ENCODE measurements around the gene CSAD. TPM values are rescaled to one million over a fixed set of nuclear protein-coding genes. Genes with fewer than 3 reads are reported as not detected.

Gene CSAD
- polyA plus RNA-seq, 4 donors: 32.9 to 117 (median 70.5) TPM

- DNase-seq (ENCODE audit: low read depth in 4 of 4, low spot score in 3 of 4): no peak
Measured at GRCh38 chr12:53200458-53201176, 19.9 kb upstream of the CSAD start.

- no peak for DNase-seq (ENCODE audit: low read depth in 4 of 4, low spot score in 3 of 4)
Measured at GRCh38 chr12:53200107-53200457, 19.4 kb upstream of the CSAD start.

DNA sequence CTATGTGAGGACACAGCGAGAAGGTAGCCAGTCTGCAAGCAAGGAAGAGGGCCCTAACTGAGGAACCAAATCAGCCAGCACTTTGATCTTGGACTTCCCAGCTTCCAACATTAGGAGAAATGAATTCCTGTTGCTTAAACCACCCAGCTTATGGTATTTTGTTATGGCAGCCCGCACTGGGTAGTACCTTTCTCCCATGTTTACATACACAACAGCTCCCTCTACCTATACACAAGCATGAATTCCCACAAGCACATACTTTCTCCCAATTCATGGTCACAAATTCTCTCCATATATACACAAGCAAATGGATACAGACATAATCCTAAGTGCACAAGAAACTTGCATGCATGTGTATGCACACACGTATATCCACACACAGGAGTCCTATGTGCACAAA lies 19.0 kb upstream of the CSAD start:
- DNase-seq (ENCODE audit: low read depth in 4 of 4, low spot score in 3 of 4): no peak

DNA sequence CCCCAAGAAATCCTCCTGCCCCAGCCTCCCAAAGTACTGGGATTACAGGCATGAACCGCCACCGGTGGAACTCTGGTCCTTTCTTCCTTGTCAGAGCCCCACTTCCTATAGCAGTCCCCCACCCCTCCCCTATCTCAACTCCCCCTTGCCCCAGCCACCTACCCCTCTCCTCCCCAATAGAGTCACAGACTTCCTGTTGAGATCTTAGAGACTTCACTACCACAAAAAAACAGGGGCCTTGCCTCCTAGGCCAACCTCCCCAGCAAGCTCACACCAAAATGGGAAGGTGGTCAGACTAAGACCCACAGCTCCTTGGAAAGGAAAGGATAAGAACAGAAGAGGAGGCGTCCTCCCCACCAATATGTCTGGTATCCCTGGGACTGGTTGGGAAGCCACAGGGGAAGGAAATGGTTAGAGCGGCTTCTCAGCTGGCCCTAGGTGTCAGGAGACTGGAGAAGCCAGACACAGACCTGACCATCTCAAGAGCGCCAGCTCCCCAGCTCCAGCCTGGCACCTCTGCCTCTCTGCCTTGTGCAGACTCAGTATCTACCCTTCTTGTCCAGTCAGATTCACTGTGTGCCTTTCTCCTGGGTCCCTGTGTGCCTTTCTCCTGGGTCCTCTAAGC lies 17.9 kb upstream of the CSAD start:
- no peak for DNase-seq (ENCODE audit: low read depth in 4 of 4, low spot score in 3 of 4)

GRCh38 chr12:53197011-53197640 lies 16.4 kb upstream of the CSAD start:
- DNase-seq (ENCODE audit: low read depth in 4 of 4, low spot score in 3 of 4): no peak

DNA sequence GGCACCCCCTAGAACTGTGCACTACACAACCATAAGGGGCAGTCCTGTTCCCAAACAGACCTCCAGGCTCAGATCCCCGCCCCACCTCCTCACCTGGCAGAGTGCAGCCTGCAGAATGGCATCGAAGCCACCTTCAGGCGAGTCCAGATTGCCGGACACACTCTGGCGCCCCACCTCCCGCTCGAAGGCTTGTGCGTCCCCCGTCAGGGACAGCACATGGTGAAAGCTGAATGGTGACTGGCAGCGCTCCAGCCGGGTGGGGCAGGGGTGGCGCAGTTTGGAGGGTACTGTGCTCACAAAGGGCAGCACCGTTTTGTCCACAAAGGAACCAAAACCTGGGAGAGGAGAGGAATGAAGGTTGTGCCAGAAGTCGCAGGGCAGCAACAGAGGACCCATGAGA lies 15.8 kb upstream of the CSAD start:
- DNase-seq (ENCODE audit: low read depth in 4 of 4, low spot score in 3 of 4): no peak

GRCh38 chr12:53195516-53196420 lies 15.0 kb upstream of the CSAD start:
- no peak for DNase-seq (ENCODE audit: low read depth in 4 of 4, low spot score in 3 of 4)

DNA sequence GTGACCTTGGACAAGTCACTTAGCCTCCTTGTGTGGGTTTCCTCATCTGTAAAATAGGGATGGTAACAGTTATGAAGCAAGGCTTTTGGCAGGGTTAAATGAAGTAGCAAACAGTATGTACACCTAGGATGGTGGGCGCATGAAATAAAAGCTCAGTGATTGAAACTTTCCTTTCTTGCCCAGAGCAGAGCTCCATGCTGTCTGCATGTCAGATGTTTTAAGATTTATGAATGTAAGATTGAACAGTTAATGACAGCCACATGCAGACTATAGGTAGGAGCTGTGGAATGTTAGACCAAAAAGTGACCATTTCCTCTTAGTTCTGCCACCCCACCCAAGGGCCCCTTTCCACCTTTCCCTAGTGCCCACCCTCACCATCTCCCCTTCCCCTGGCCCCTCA lies 14.2 kb upstream of the CSAD start:
- no peak for DNase-seq (ENCODE audit: low read depth in 4 of 4, low spot score in 3 of 4)

- no peak for DNase-seq (ENCODE audit: low read depth in 4 of 4, low spot score in 3 of 4)
Measured at GRCh38 chr12:53193985-53194716, 13.4 kb upstream of the CSAD start.

GRCh38 chr12:53193040-53193439 lies 12.3 kb upstream of the CSAD start:
- no peak for DNase-seq (ENCODE audit: low read depth in 4 of 4, low spot score in 3 of 4)

GRCh38 chr12:53192531-53193021 lies 11.9 kb upstream of the CSAD start:
- no peak for DNase-seq (ENCODE audit: low read depth in 4 of 4, low spot score in 3 of 4)

DNA sequence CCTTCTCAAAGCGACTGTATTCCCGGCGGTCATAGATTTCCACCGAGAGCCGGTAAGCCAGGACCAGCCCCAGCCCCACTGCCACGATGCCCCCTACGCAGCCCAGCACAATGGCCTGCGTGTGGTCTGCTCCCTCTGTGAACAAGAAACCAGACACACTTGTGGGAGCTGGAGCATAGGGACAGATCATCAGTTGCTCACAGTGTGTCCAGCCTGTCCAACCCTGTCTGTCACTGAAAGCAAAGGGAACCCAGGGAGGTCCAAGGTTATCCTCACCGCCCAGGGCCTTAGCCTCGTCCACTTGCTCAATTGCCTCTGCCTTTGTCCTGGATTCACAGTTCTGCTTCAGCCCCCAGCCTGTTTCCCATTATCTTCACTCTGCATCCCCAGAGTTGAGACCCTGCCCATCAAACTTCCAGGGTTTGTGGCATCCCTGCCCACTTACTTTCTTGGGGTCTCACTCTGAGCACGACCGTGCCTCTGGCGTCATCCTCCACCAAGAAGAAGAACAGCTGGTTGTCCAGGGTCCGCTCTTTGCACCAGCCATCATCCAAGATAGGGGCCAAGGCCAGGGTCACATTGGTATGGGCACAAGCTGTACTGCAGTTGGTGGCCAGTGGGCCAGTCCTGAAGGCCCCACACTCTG lies 11.3 kb upstream of the CSAD start:
- DNase-seq (ENCODE audit: low read depth in 4 of 4, low spot score in 3 of 4): no peak

GRCh38 chr12:53191096-53191884 lies 10.6 kb upstream of the CSAD start:
- no peak for DNase-seq (ENCODE audit: low read depth in 4 of 4, low spot score in 3 of 4)

GRCh38 chr12:53190108-53190729 lies 9.5 kb upstream of the CSAD start:
- DNase-seq (ENCODE audit: low read depth in 4 of 4, low spot score in 3 of 4): no peak

GRCh38 chr12:53187145-53187899 lies 6.6 kb upstream of the CSAD start:
- DNase-seq (ENCODE audit: low read depth in 4 of 4, low spot score in 3 of 4): no peak

- DNase-seq (ENCODE audit: low read depth in 4 of 4, low spot score in 3 of 4): no peak
Measured at GRCh38 chr12:53186745-53187144, 6.0 kb upstream of the CSAD start.

DNA sequence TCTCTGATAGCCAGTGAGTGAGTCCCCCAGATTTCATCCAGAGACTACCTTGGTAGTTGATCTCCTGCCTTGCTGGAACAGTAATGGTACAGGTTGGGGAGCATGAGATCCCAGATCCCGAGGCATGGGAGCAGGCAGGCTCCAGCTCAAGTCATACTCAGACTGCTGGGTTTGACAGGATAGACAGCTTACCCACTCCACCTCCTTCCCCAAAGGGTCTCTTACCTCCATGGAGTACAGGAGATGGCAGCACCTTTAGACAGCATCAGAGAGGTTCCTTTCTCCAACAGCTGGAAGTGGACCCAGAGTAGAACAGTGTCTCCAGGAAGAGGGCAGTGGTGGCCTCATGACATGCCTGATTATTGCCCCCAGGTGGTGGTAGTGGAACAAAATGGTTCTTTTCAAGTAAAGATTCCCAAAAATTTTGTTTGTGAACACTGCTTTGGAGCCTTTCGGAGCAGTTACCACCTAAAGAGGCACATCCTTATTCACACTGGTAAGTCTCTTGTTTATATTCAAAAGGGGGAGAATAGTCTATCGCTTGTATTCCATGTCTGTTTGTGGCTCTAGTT lies 4.9 kb upstream of the CSAD start:
- DNase-seq (ENCODE audit: low read depth in 4 of 4, low spot score in 3 of 4): no peak

Measured in left renal pelvis (tissue), 4 donors.